CD4-positive, alpha-beta T cell treated with Interleukin-10 for 1 hour (primary cell): Measurements from ENCODE around the gene MANEAL.

Experiments used
- DNase-seq: peaks from one replicate; pipeline ENCODE4 v3.0.0-alpha.2; 2020

MANEAL gene

GRCh38 chr1:37828410-37829074 lies 34.9 kb downstream of the MANEAL start:
- DNase-seq, result no peak

- no peak for DNase-seq
These were observed 37.5 kb downstream of the MANEAL start for GRCh38 chr1:37831109-37831508.

DNA sequence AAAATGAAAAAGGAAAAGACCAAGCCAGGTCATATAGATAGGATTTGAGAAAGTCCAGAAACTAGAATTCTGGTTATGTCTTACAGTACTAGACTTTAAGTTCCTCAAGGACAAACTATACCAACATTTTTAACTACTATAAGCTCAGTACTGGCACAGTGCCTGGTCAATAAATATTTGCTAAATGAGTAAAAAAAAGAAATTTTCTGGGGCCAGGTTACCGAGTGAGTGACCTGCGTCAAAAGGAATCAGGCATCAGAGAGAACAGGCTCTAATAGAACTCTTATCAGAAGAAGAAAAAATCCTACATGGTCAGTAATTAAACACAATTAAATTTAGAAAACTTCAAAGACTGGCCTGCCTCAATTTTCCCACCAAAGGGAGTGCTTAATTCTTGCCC lies 38.2 kb downstream of the MANEAL start:
- no peak for DNase-seq

- DNase-seq, result no peak
These were observed 43.1 kb downstream of the MANEAL start for GRCh38 chr1:37836788-37837187.

DNA sequence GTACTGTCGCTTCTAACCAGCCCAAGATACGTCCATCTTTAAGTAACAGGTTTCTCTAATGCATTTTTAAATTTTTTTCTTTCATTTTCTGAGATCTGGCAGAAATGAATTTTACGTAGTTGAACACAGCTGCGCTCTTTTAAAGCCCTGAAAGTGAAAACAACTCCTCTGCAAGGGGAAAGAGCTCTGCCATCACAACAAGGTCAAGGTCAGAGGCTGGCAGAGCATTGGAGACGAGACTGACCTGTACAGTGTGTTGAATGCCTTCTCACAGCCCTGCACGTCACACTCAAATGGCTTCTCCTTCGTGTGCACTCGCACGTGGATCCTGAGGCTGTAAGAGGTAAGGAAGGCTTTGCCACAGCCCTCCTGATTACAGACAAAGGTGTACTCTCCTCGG lies 46.0 kb downstream of the MANEAL start:
- no peak for DNase-seq

- no peak for DNase-seq
These were observed 47.1 kb downstream of the MANEAL start for GRCh38 chr1:37840711-37841110.

GRCh38 chr1:37841652-37842051 lies 48.0 kb downstream of the MANEAL start:
- no peak for DNase-seq

DNA sequence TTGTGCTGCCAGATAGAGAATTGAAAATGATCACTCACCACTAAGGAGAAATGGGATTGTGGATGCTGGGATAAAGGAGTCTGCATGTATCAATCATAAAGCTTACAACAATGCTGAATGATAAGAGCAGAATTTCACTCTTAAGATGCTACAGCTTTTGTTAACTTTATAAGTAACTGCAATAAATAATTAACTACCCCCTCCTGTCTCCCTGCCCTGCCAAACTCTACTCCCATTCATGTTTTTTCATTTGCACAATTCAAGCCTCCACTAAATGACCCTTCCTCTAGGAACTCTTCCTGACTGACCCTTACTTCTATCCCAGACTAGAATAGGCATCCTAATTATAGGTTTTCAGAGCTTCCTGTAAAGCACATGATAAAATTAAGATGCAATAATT lies 50.9 kb downstream of the MANEAL start:
- no peak for DNase-seq

GRCh38 chr1:37845049-37845646 lies 51.5 kb downstream of the MANEAL start:
- DNase-seq, result no peak

DNA sequence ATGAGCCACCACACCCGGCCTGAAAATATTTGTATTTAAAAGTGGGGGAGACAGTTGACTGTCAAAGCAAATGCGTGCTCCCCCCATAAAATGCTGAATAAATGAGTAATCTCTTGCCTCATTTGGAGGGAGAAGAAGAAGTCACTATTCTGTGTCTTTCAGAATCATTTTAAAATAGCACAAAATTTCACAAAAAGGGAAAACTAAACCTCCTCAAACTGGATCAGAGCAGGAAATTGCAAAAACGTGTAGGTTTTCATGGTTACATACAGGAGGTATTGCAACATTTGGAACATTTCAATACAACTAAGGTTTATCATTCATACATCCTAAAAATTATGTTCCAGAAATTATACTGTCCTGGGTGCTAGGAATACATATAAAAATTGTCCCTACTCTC lies 52.1 kb downstream of the MANEAL start:
- no peak for DNase-seq

GRCh38 chr1:37846647-37847339 lies 53.1 kb downstream of the MANEAL start:
- DNase-seq, result no peak

DNA sequence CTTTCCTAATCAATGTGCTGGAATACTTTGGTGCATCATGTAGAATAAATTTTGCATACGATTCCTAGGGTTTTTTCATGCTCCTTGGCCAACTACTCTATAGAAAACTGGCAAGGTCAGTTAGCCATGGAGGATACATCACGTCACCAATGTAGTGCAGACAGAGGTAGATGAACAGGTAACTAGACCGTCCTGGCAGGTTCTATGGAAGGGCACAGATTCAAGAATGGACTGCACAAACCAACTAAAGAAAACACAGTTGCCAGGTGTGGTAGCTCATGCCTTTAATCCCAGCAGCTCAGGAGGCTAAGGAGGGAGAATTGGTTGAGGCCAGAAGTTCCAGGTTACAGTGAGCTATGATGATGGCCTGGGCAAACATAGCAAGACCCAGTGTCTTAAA lies 55.8 kb downstream of the MANEAL start:
- no peak for DNase-seq

DNA sequence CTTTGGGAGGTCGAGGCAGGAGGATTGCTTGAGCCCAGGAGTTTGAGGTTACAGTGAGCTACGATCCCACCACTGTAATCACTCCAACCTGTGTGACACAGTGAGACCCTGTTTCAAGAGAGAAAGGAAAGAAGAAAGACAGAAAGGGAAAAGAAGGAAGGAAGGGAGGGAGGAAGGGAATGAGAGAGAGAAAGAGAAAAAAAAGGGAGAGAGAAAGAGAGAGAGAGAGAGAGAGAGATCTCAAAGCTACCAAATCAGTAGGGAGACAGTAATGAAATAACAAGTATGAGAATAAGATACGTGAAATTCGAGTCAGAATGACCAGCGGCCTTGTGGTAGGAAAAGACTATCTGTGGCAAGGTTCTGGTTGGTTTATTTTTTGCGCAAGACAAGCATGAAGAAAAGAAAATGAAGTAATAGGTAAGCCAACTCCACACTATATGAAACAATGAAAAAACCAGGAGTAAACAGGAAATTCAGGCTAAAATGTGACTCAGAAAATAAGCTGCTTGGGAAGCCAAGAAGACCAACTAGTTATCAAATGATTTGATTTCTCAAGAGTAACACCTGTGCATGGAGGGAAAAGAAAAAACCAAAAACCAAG lies 56.8 kb downstream of the MANEAL start:
- no peak for DNase-seq
